Activated naive CD8-positive, alpha-beta T cell treated with anti-CD3 and anti-CD28 coated beads, Interleukin-2, amount 10 ng/mL, durations not matched to agents 7 days and 5 days (primary cell): ENCODE measurements around the gene SVOPL. TPM values are rescaled to one million over a fixed set of nuclear protein-coding genes. Genes with fewer than 3 reads are reported as not detected.
A peak's percentile ranks its signal among the peaks of the same experiment; 100 is the strongest.
"Not testable (repeated sequence)": the region's sequence is repeated elsewhere in the genome, so short reads cannot be mapped to it uniquely, and the experiment has no call there.

Experiments used
- ATAC-seq: fragments of 150-1000 bp; cut with Tn5 transposase; one replicate; pipeline ENCODE4 v1.10.0; 2021; ENCODE audit warnings: low read depth, moderate library complexity
- POLR2A ChIA-PET: fragments of 350-600 bp; sonication (Branson Sonifier 250); formaldehyde crosslinking; loops from one replicate; lab custom pipeline; 2021; ENCODE audit warnings: antibody characterized with exemption; lab: Charles Lee
- DNase-seq: peaks from one replicate; pipeline ENCODE4 v3.0.0; 2021
- H3K27ac Mint-ChIP-seq: one replicate; pipeline ENCODE4 v1.8.0; 2022; ENCODE audit warnings: mild to moderate bottlenecking, mixed read lengths
- H3K27me3 Mint-ChIP-seq: one replicate; pipeline ENCODE4 v1.8.0; 2022; ENCODE audit warnings: mild to moderate bottlenecking, moderate library complexity, mixed read lengths
- H3K36me3 Mint-ChIP-seq: one replicate; pipeline ENCODE4 v1.8.0; 2021; ENCODE audit warnings: mild to moderate bottlenecking, mixed read lengths
- H3K4me1 Mint-ChIP-seq: one replicate; pipeline ENCODE4 v1.8.0; 2021; ENCODE audit warnings: mixed read lengths
- H3K4me3 Mint-ChIP-seq: one replicate; pipeline ENCODE4 v1.8.0; 2022; ENCODE audit warnings: mild to moderate bottlenecking, moderate library complexity, mixed read lengths
- H3K9me3 Mint-ChIP-seq: one replicate; pipeline ENCODE4 v1.8.0; 2021; ENCODE audit warnings: mixed read lengths
- total RNA-seq, 2 experiments: library from RNA; stranded (reverse); gene quantifications; one replicate each; pipeline ENCODE4 v1.2.3, GENCODE V29; 2021

SVOPL gene, protein sequence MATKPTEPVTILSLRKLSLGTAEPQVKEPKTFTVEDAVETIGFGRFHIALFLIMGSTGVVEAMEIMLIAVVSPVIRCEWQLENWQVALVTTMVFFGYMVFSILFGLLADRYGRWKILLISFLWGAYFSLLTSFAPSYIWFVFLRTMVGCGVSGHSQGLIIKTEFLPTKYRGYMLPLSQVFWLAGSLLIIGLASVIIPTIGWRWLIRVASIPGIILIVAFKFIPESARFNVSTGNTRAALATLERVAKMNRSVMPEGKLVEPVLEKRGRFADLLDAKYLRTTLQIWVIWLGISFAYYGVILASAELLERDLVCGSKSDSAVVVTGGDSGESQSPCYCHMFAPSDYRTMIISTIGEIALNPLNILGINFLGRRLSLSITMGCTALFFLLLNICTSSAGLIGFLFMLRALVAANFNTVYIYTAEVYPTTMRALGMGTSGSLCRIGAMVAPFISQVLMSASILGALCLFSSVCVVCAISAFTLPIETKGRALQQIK
- total RNA-seq, result 1 to 10 TPM; 2.5 to 4.9 TPM

DNA sequence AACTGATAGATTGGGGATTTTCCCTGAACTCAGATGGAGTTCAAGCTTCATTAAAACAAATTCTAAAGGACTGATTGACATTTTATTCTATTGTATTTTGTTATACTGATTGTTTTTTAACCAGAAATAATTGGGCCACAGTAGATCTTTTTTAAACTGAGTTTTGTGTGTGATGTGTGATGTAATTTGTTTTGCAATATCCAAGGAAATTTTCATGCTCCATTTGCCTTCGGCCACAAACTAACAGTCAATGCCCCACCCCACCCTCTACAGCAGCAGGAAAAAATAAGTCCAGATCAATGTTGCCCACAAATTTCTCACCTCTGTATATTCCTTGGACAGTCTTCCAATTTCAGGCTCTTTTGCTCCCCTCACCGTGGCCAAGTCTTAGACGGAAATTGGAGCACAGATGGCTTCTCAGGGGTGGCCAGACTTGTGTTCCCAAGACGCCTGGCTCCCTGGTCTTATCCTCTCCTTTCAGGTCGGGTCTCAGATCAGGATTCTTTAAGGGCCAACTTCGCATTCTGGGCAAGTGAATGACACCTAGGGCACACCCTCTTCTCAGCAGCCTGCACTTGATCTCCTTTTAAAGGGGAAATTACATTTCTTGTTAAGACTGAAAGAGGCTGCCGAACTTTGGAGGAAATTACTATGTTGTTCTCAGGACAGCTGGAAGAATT, at the start of gene SVOPL:
Gene SVOPL (minus strand): TSS at position 506 of the 680 bp plus-strand sequence. CDS start 22,317 bp downstream, outside the sequence.
- H3K36me3 Mint-ChIP-seq, result no peaks in the 10 kb centered on the region
- no peaks in the 10 kb centered on the region for H3K4me1 Mint-ChIP-seq
- H3K27me3 Mint-ChIP-seq, result peaks cover 10% of the 10 kb centered on the region
- DNase-seq (no peak), ATAC-seq (no peak)
- no peak within 1 kb of the TSS for H3K27ac Mint-ChIP-seq
- no peaks in the 10 kb centered on the region for H3K9me3 Mint-ChIP-seq
- POLR2A ChIA-PET, result no interaction called here
- H3K4me3 Mint-ChIP-seq, result no peak within 1 kb of the TSS

DNA sequence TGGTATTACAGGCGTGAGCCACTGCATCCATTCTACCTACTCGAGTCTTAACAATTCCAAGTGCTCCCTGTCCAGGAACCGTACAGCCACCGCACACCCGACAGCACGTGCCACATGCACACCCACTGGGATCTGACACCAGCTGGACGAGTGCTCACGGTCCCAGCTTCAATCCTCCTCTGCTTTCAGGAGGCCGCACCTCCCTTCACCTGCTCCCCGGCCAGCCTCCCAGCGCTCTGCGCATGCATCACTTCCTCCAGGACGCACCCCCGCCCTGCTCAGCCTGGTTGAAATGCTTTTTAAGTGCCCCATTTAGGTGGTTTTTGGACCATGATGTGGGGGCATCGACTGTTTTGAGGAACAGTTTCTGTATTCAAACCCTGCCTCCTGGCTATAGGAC, 49.3 kb upstream of the SVOPL start:
- ATAC-seq (no peak), DNase-seq (no peak)
- Mint-ChIP-seq H3K9me3 (no peaks in the 10 kb centered on the region), H3K36me3 (no peaks in the 10 kb centered on the region), H3K4me3 (no peak overlapping the region), H3K27me3 (peaks cover 6% of the 10 kb centered on the region), H3K27ac (no peak overlapping the region), H3K4me1 (peaks cover 27% of the 10 kb centered on the region)
- POLR2A ChIA-PET, result no interaction called here

DNA sequence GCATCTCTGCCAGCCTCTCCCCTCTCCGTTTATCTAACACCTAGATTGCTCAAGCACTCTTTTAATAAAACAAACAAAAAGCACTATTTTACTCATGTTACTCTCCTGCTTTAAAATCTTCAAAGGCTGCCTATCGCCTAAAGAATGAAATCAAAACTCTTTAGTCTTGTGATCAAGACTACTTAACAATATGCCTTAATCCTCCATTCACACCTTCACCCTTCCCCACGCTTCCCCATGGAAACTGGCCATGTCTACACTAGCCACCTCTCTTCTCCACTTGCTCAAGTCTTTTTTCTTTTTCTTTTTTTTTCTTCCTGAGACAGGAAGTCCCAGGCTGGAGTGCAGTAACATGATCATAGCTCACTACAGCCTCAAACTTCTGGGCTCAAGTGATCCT, 48.8 kb upstream of the SVOPL start:
- Mint-ChIP-seq H3K27ac (no peak overlapping the region), H3K4me1 (peaks cover 32% of the 10 kb centered on the region), H3K27me3 (peaks cover 6% of the 10 kb centered on the region), H3K4me3 (no peak overlapping the region), H3K9me3 (no peaks in the 10 kb centered on the region), H3K36me3 (no peaks in the 10 kb centered on the region)
- DNase-seq, result no peak
- POLR2A ChIA-PET, result no interaction called here
- no peak for ATAC-seq

DNA sequence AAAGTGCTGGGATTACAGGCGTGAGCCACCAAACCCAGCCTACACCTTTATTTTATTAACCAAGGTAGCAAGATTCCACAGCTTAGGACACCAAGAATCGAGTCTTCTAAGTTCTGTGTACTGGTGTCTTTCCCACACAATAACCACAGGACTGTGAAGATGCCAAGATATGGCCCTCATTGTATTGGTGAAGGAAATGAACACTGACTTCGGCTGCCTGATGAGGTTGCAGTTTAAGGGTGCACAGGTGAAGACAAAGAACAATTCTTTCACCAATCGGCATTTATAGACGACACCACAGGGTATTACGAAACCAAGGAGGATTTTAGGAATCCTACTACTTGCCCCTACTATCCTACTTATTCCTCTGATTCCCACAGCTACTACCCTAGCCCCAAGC, 47.5 kb upstream of the SVOPL start:
- Mint-ChIP-seq H3K4me3 (no peak overlapping the region), H3K9me3 (no peaks in the 10 kb centered on the region), H3K4me1 (peaks cover 30% of the 10 kb centered on the region), H3K36me3 (no peaks in the 10 kb centered on the region), H3K27ac (no peak overlapping the region), H3K27me3 (peaks cover 6% of the 10 kb centered on the region)
- ATAC-seq (no peak), DNase-seq (no peak)
- POLR2A ChIA-PET, result interaction anchor here (0.7 kb wide), 1 partner anchor 118 kb away, joined by 4 read pairs; no protein-coding TSS in a partner anchor

DNA sequence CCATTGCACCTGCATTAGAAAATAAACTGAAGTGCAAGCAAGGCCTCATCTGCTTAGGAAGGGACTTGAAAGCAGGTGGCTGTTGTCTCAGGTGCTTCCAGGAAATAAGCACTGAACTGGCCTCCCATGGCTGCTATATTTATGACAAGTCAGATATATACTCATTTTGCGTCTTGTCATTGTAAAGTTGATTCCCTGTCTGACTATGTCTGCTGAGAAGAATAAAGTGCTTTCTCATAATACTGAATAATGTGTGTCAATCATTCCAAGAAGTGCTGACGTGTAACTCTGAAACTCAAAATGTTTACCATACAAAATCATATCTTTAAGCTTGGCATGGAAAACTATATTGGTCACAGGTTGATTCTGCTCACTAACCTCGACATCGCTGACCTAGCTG, 44.9 kb upstream of the SVOPL start:
- POLR2A ChIA-PET, result interaction anchor here (0.7 kb wide), 1 partner anchor 108 kb away, joined by 3 read pairs; no protein-coding TSS in a partner anchor
- Mint-ChIP-seq H3K36me3 (no peaks in the 10 kb centered on the region), H3K27ac (no peak overlapping the region), H3K4me1 (peaks cover 16% of the 10 kb centered on the region), H3K9me3 (no peaks in the 10 kb centered on the region), H3K27me3 (peaks cover 6% of the 10 kb centered on the region), H3K4me3 (no peak overlapping the region)
- DNase-seq (no peak), ATAC-seq (no peak)

DNA sequence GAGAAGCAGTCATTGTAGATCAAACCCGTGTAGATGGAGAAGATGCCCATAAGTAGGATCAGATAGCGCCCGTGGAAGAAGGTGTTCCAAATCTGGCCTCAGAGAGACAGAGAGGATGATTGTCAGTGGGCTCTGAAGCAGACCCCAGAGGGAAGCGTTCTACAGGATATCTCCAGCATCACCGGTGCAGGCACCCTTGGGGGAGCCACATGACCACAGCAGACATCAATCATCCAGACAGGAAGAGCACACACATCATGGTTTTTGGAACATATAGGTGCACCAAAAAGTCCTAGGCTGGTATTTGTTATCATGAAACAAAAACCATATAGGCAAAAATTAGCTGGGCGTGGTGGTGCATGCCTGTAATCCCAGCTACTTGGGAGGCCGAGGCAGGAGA, 44.0 kb upstream of the SVOPL start:
- no peak for DNase-seq
- no peaks in the 10 kb centered on the region for H3K36me3 Mint-ChIP-seq
- H3K4me1 Mint-ChIP-seq, result peaks cover 13% of the 10 kb centered on the region
- H3K4me3 Mint-ChIP-seq, result no peak overlapping the region
- no peak overlapping the region for H3K27ac Mint-ChIP-seq
- no peaks in the 10 kb centered on the region for H3K9me3 Mint-ChIP-seq
- peaks cover 6% of the 10 kb centered on the region for H3K27me3 Mint-ChIP-seq
- ATAC-seq, result peak; percentile 57
- POLR2A ChIA-PET, result no interaction called here

DNA sequence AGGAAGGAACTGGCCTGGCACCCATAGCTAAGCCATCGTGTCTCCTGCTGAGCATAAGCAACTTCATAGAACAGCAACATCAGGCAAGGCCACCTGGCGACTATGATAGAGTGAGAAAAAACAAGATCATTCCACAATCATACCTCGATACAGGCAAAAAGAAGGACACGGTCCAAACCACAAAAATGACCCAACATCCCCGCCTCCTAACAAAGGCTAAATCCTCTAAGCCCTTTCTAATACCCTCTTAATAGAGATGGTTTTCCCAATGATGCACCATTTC, 40.2 kb upstream of the SVOPL start:
- H3K4me1 Mint-ChIP-seq, result peaks cover 13% of the 10 kb centered on the region
- no peaks in the 10 kb centered on the region for H3K9me3 Mint-ChIP-seq
- DNase-seq (no peak), ATAC-seq (no peak)
- H3K36me3 Mint-ChIP-seq, result no peaks in the 10 kb centered on the region
- no peak overlapping the region for H3K27ac Mint-ChIP-seq
- peaks cover 3% of the 10 kb centered on the region for H3K27me3 Mint-ChIP-seq
- POLR2A ChIA-PET, result no interaction called here
- H3K4me3 Mint-ChIP-seq, result no peak overlapping the region

DNA sequence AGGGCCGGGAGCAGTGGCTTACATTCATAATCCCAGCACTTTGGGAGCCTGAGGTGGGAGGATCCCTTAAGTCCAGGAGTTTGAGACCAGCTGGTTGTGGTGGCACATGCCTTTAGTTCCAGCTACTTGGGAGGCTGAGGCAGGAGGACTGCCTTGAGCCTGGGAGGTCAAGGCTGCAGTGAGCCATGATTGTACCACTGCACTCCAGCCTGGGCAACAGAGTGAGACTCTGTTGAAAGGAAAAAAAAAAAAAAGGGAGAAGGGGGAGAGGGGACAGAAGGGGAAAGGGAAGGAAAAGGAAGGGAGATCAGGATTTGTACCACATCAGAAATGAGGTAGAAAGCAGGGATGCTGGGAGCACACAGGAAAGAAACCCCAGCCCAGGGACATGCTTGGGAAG, 38.7 kb upstream of the SVOPL start:
- Mint-ChIP-seq H3K9me3 (no peaks in the 10 kb centered on the region), H3K4me1 (peaks cover 7% of the 10 kb centered on the region), H3K36me3 (no peaks in the 10 kb centered on the region), H3K27ac (no peak overlapping the region), H3K27me3 (peaks cover 3% of the 10 kb centered on the region), H3K4me3 (no peak overlapping the region)
- DNase-seq (no peak), ATAC-seq (no peak)
- POLR2A ChIA-PET, result no interaction called here

DNA sequence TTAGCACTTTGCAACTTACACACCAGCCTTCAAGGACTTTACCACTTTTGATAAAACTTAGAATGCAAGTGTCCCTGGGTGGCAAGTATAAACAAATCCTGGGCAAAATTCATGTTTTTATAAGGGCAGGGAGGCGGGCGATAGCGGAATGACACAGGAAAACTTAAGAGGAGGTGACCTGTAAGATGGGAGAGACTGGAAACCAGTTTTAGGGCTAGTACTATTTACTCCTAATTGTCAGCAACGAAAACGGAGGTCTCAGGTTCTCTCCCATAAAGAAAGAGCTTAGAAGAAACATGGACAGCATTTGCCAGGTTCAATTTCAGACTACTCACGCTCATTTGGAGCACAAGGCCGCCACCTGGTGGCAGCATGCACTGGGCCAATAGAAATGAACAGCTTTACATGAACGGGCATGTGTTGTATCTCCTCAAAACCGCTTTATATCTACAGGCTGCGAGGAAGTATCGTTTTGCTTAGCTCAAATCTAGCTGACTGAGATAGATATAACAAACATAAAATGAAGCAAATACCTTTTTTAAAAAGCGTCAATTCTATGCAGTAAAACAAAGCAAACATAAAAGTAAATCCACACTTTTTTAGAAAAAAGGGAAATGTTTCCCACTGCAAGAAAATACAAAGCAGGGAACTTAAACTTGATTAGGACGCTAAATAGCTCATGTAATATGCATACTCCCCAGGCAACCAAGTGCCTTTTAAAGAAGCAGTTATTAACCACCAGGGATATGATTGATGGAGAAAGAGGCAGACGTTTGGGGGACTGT, 37.6 kb upstream of the SVOPL start:
- Mint-ChIP-seq H3K4me3 (no peak overlapping the region), H3K9me3 (no peaks in the 10 kb centered on the region), H3K4me1 (peaks cover 7% of the 10 kb centered on the region), H3K27me3 (peaks cover 3% of the 10 kb centered on the region), H3K27ac (peak overlapping the region; percentile 9), H3K36me3 (no peaks in the 10 kb centered on the region)
- peak; percentile 89 for DNase-seq
- ATAC-seq, result peak; percentile 98
- POLR2A ChIA-PET, result no interaction called here

DNA sequence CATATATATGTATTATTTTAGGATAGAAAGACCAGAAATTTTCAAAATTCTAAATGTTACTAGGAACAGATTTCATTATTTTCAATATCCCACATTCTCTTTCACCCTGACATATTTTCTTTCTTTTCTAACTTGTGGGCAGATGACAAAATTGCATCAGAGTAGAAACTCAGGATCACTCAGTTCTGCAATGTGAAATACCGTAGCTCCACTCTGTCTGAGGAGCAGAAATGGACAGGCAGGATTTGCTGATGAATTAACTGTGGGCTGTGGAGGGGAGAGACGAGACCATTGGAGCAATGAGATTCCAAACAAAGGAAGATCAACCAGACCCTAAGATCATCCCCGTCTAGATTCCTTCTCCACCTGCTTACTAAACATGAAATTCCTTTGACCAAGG, 37.0 kb upstream of the SVOPL start:
- H3K4me3 Mint-ChIP-seq, result no peak overlapping the region
- DNase-seq (no peak), ATAC-seq (no peak)
- H3K27ac Mint-ChIP-seq, result no peak overlapping the region
- POLR2A ChIA-PET, result interaction anchor here (0.6 kb wide), 2 partner anchors 289 to 404 kb away, joined by 3 read pairs; no protein-coding TSS in a partner anchor
- no peaks in the 10 kb centered on the region for H3K9me3 Mint-ChIP-seq
- peaks cover 3% of the 10 kb centered on the region for H3K27me3 Mint-ChIP-seq
- peaks cover 9% of the 10 kb centered on the region for H3K4me1 Mint-ChIP-seq
- no peaks in the 10 kb centered on the region for H3K36me3 Mint-ChIP-seq

DNA sequence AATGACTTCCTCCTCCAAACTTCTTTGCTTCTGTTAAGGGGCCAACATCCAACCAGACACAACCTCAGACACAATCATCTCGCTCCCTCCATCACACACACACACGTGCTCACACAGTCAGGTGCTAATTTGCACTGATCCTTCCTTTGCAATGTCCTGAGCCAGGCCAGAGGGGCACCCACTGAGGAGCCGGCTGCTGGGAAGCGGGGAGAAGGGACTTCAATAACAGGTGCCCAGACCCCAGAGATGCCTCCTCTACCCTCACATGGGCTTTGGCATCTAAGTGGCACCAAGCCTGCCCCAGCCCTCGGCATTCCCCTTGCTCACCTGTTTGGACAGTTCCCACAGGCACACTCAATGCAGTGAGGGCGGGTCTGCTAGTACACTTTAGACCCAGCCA, 34.2 kb upstream of the SVOPL start:
- Mint-ChIP-seq H3K27me3 (peaks cover 3% of the 10 kb centered on the region), H3K36me3 (no peaks in the 10 kb centered on the region), H3K4me1 (peaks cover 9% of the 10 kb centered on the region), H3K4me3 (no peak overlapping the region), H3K9me3 (no peaks in the 10 kb centered on the region), H3K27ac (no peak overlapping the region)
- POLR2A ChIA-PET, result no interaction called here
- DNase-seq, result no peak
- ATAC-seq, result no peak

DNA sequence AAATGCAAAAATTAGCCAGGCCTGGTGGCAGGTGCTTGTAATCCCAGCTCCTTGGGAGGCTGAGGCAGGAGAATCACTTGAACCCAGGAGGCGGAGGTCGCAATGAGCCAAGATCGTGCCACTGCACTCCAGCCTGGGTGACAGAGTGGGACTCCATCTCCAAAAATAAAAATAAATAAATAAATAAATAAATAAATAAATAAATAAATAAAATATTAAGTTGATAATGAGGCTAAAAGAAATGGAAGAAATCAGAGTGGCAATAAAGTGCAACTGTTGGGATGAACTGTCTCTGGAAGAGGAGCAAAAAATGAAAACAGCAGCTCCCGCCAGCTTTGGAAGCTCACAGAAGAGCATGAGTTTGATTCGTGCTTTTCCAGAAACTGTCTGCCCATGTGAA, 30.6 kb upstream of the SVOPL start:
- H3K4me1 Mint-ChIP-seq, H3K4me3 Mint-ChIP-seq, POLR2A ChIA-PET, ATAC-seq, H3K27me3 Mint-ChIP-seq, H3K9me3 Mint-ChIP-seq, DNase-seq, H3K27ac Mint-ChIP-seq, H3K36me3 Mint-ChIP-seq: not testable (repeated sequence)

DNA sequence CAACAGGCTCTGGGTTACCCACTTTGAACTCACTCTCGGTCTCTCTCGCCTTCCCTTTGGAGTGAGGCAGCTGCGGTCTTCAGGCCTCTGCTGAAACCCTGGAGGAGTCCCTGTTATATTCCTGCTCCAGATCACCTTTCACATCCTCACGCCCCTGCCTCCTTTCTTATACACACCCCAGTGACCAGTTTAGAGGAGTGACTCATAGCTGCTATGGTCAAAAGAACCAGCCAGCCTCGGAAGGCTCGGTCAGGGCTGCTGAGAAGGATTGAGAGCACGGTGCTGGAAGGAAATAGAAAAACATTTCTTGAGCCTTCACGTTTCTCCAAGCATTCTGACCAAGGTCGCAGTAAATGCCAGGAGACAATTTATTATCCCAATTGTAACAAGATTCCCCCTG, 28.3 kb upstream of the SVOPL start:
- no peak overlapping the region for H3K27ac Mint-ChIP-seq
- no peaks in the 10 kb centered on the region for H3K27me3 Mint-ChIP-seq
- DNase-seq, result no peak
- ATAC-seq, result no peak
- no peaks in the 10 kb centered on the region for H3K9me3 Mint-ChIP-seq
- H3K4me1 Mint-ChIP-seq, result peaks cover 3% of the 10 kb centered on the region
- POLR2A ChIA-PET, result no interaction called here
- no peaks in the 10 kb centered on the region for H3K36me3 Mint-ChIP-seq
- H3K4me3 Mint-ChIP-seq, result no peak overlapping the region
